NB4 (cell line): Measurements from ENCODE around the gene CTIF.

Experiments used
- DNase-seq: peaks from one replicate; pipeline ENCODE4 v3.0.0; 2010; ENCODE audit warnings: low read depth
- H3K4me3 ChIP-seq: one replicate; pipeline ENCODE4 v1.5.1; 2011; ENCODE audit warnings: mild to moderate bottlenecking, low read depth, low read length, moderate library complexity
- CTCF ChIP-seq: IDR thresholded peaks from one replicate; pipeline ENCODE4 v1.5.1; 2012; ENCODE audit warnings: low read depth, low read length
- MYC ChIP-seq: IDR thresholded peaks from 2 replicates; pipeline ENCODE4 v1.6.1; 2011; ENCODE audit warnings: low read depth, low read length
- POLR2A ChIP-seq: IDR thresholded peaks from 2 replicates; pipeline ENCODE4 v1.6.1; 2011; ENCODE audit warnings: mild to moderate bottlenecking; ENCODE audit not compliant: insufficient read length; ENCODE audit errors: extremely low read depth
- TF ChIP-seq, protein P1 (sequence below): IDR thresholded peaks from 2 replicates; pipeline ENCODE4 v1.6.1; 2011; ENCODE audit warnings: low read depth, low read length

CTIF gene

DNA sequence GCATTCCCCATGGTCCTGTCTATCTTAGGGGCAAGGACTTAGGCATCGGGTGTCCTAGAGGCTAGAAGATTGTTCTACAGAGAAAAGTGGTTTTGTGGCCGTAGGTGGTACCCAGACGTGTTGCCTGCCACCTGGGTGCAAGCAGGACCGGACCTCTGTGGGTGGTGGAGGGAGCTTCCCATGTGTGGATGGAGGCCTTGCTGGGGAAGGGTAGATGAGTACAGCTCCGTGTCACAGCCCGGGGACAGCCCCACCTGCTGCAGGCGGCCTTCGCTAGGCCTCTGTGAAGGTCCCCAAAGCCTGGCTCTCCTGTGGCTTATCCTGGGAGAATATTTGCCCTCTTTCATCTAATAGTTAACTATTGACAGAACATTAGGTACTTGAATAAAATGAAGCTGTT is 25.3 kb downstream of the CTIF start:
- TF ChIP-seq, protein P1, sequence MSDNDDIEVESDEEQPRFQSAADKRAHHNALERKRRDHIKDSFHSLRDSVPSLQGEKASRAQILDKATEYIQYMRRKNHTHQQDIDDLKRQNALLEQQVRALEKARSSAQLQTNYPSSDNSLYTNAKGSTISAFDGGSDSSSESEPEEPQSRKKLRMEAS = no peak
- TF ChIP-seq POLR2A (no peak), CTCF (no peak), MYC (no peak)
- DNase-seq = no peak
- no peak overlapping the region for H3K4me3 ChIP-seq

- H3K4me3 ChIP-seq = no peak overlapping the region
- no peak for DNase-seq
- TF ChIP-seq POLR2A (no peak), CTCF (no peak), MYC (no peak)
- TF ChIP-seq, protein P1 = no peak
These were observed 26.3 kb downstream of the CTIF start for GRCh38 chr18:48565105-48565504.

DNA sequence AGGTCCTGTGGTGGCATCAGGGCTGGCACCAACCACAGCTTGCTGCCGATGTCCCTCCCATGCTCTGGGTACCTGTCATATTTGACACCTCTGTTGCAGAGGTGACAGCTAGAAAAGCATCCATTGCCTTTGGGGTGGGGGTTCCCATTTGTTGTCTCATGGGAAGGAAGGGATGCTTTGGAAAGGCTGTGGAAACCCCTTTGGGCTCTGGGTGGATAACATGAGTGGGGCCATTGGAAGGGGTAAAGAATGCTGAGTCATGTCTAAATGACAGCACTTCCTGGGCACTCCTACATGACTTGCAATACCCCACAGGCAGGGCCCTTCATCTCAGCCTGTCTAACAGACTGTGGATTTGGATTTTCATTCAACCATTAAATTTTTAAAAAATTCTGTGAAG is 27.8 kb downstream of the CTIF start:
- no peak overlapping the region for H3K4me3 ChIP-seq
- TF ChIP-seq POLR2A = no peak
- no peak for TF ChIP-seq CTCF
- TF ChIP-seq, protein P1 = no peak
- no peak for TF ChIP-seq MYC
- DNase-seq = peak; percentile 60

GRCh38 chr18:48567388-48567787 is 28.6 kb downstream of the CTIF start:
- no peak overlapping the region for H3K4me3 ChIP-seq
- TF ChIP-seq POLR2A (no peak), MYC (no peak), CTCF (no peak)
- TF ChIP-seq, protein P1 = no peak
- no peak for DNase-seq

- TF ChIP-seq POLR2A (no peak), MYC (no peak), CTCF (no peak)
- TF ChIP-seq, protein P1 = no peak
- no peak for DNase-seq
- H3K4me3 ChIP-seq = no peak overlapping the region
These were observed 30.5 kb downstream of the CTIF start for GRCh38 chr18:48569139-48569914.

GRCh38 chr18:48569915-48570264 is 31.1 kb downstream of the CTIF start:
- H3K4me3 ChIP-seq = no peak overlapping the region
- TF ChIP-seq POLR2A (no peak), MYC (no peak), CTCF (no peak)
- TF ChIP-seq, protein P1 = no peak
- no peak for DNase-seq
